K562 (cell line): ENCODE results near the gene NR1D1. TPM values are rescaled to one million over a fixed set of nuclear protein-coding genes. Genes with fewer than 3 reads are reported as not detected.

Experiments used
- C11orf30 ChIP-seq: fragments of 450-650 bp; IDR thresholded peaks from 2 replicates; pipeline ENCODE4 v1.6.1; 2016; ENCODE audit warnings: low read depth, mild to moderate bottlenecking
- CEBPG ChIP-seq, 3 experiments: fragments of 200-800 bp in 1 of 3; sonication (Bioruptor generic) in 1 of 3; sonication (generic) in 1 of 3; formaldehyde crosslinking in 1 of 3; IDR thresholded peaks in 2 of 3; conservative IDR thresholded peaks in 1 of 3; 2 replicates each; pipeline versions ENCODE4 v1.6.1 to v1.8.0; 2016 to 2022; ENCODE audit warnings: missing compliant biosample characterization in 2 of 3, missing genetic modification characterization in 2 of 3, mild to moderate bottlenecking in 1 of 3, missing genetic modification reagents in 1 of 3
- EWSR1 ChIP-seq: fragments of 450-650 bp; IDR thresholded peaks from 2 replicates; pipeline ENCODE4 v1.6.1; 2018; ENCODE audit warnings: borderline replicate concordance, mild to moderate bottlenecking, low read depth, moderate library complexity; ENCODE audit not compliant: partially characterized antibody
- GATAD2B ChIP-seq: fragments of 450-650 bp; IDR thresholded peaks from 2 replicates; pipeline ENCODE4 v1.6.1; 2017; ENCODE audit warnings: mild to moderate bottlenecking, borderline replicate concordance
- MTA3 ChIP-seq: fragments of 450-650 bp; formaldehyde crosslinking; IDR thresholded peaks from 2 replicates; pipeline ENCODE4 v1.6.1; 2017; ENCODE audit warnings: mild to moderate bottlenecking, borderline replicate concordance
- NR4A1 ChIP-seq, 2 experiments: fragments of 250-450 bp in 1 of 2; fragments of 450-650 bp in 1 of 2; sonication (Bioruptor Pico) in 1 of 2; IDR thresholded peaks; 2 replicates each; pipeline versions ENCODE4 v1.4.0 to v1.6.1; 2016 to 2020; ENCODE audit warnings: mild to moderate bottlenecking in 2 of 2, missing compliant biosample characterization in 1 of 2, missing genetic modification characterization in 1 of 2, moderate library complexity in 1 of 2
- STAT5B ChIP-seq: fragments of 250-450 bp; sonication (Bioruptor Pico); IDR thresholded peaks from 2 replicates; pipeline ENCODE4 v1.8.0; 2021; ENCODE audit warnings: mild to moderate bottlenecking, inconsistent platforms
- THRB ChIP-seq: fragments of 450-650 bp; formaldehyde crosslinking; conservative IDR thresholded peaks from 2 replicates; pipeline ENCODE4 v1.4.0; 2022; ENCODE audit warnings: mild to moderate bottlenecking, missing genetic modification characterization
- TSC22D4 ChIP-seq: fragments of 450-650 bp; IDR thresholded peaks from 2 replicates; pipeline ENCODE4 v1.6.1; 2016; ENCODE audit warnings: missing genetic modification characterization, missing biosample characterization, control low read depth
- XRCC3 ChIP-seq: fragments of 450-650 bp; IDR thresholded peaks from 2 replicates; pipeline ENCODE4 v1.6.1; 2017; ENCODE audit warnings: mild to moderate bottlenecking, moderate library complexity
- ZBED1 ChIP-seq: IDR thresholded peaks from 2 replicates; pipeline ENCODE4 v1.6.1; 2014
- ZKSCAN3 ChIP-seq: fragments of 250-450 bp; sonication (Bioruptor Pico); IDR thresholded peaks from 2 replicates; pipeline ENCODE4 v1.4.0; 2020
- ZNF57 ChIP-seq: fragments of 450-650 bp; formaldehyde crosslinking; IDR thresholded peaks from 2 replicates; pipeline ENCODE4 v1.4.0; 2020; ENCODE audit warnings: mild to moderate bottlenecking, moderate library complexity
- polyA plus RNA-seq, 8 experiments: library from polyadenylated mRNA; depleted of rRNA in 4 of 8; stranded (reverse) in 5 of 8; unstranded in 3 of 8; fragments of >200 nt; fragmentation: Nextera tagmentation in 2 of 8; fragmentation: Illumina TruSeq in 1 of 8; extraction: Ambion mirVana in 2 of 8; extraction: Trizol in 1 of 8; gene quantifications; 2 replicates each; pipeline versions ENCODE4 v1.2.1 to v1.2.3, GENCODE V29; 2011 to 2014; ENCODE audit warnings: inconsistent platforms in 1 of 8, missing spikeins in 1 of 8
- total RNA-seq, 7 experiments: library from RNA; depleted of rRNA in 6 of 7; stranded (reverse); fragments of >200 nt in 6 of 7; fragmentation: Illumina TruSeq in 2 of 7; extraction: Trizol in 2 of 7; gene quantifications; 2 replicates each; pipeline versions ENCODE4 v1.2.1 to v1.2.3, GENCODE V29; 2011 to 2021; ENCODE audit warnings: low replicate concordance in 1 of 7
- TF ChIP-seq, protein P1 (sequence below): sonication (generic); formaldehyde crosslinking; IDR thresholded peaks from 2 replicates; pipeline ENCODE4 v1.4.0; 2020; ENCODE audit warnings: mild to moderate bottlenecking, missing genetic modification reagents
- TF ChIP-seq, protein P2 (sequence below): fragments of 250-450 bp; sonication (Bioruptor Pico); IDR thresholded peaks from 2 replicates; pipeline ENCODE4 v1.5.0; 2021

Gene NR1D1
- total and polyA plus RNA-seq, 9 of the 15 experiments (the other 6 are each of a cell fraction or from before 2014, with no cell fraction given): 0.25 to 7.7 (median 0.65) TPM

- TF ChIP-seq, protein P1, sequence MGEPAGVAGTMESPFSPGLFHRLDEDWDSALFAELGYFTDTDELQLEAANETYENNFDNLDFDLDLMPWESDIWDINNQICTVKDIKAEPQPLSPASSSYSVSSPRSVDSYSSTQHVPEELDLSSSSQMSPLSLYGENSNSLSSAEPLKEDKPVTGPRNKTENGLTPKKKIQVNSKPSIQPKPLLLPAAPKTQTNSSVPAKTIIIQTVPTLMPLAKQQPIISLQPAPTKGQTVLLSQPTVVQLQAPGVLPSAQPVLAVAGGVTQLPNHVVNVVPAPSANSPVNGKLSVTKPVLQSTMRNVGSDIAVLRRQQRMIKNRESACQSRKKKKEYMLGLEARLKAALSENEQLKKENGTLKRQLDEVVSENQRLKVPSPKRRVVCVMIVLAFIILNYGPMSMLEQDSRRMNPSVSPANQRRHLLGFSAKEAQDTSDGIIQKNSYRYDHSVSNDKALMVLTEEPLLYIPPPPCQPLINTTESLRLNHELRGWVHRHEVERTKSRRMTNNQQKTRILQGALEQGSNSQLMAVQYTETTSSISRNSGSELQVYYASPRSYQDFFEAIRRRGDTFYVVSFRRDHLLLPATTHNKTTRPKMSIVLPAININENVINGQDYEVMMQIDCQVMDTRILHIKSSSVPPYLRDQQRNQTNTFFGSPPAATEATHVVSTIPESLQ (CRISPR knock-in tag): peak; percentile 86; the same call in 1 of the 2 replicates
- no peak for TF ChIP-seq NR4A1 (CRISPR knock-in tag; IDR thresholded peaks at IDR 0.05)
- TF ChIP-seq NR4A1 (tag; IDR thresholded peaks at IDR 0.05): no peak
- no peak for TF ChIP-seq EWSR1
- TF ChIP-seq XRCC3: no peak
- no peak for TF ChIP-seq TSC22D4
- TF ChIP-seq MTA3: peak; percentile 14; the same call in 1 of the 2 replicates
- TF ChIP-seq STAT5B: no peak
- TF ChIP-seq ZNF57: no peak
- TF ChIP-seq THRB: no peak
- no peak for TF ChIP-seq CEBPG (CRISPR knock-in tag; IDR thresholded peaks at IDR 0.05)
- TF ChIP-seq CEBPG (tag; conservative IDR thresholded peaks at IDR 0.05 in 1 of 2, IDR thresholded peaks at IDR 0.05 in 1 of 2): no peak
- no peak for TF ChIP-seq ZBED1
- TF ChIP-seq, protein P2, sequence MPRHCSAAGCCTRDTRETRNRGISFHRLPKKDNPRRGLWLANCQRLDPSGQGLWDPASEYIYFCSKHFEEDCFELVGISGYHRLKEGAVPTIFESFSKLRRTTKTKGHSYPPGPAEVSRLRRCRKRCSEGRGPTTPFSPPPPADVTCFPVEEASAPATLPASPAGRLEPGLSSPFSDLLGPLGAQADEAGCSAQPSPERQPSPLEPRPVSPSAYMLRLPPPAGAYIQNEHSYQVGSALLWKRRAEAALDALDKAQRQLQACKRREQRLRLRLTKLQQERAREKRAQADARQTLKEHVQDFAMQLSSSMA (CRISPR knock-in tag): no peak
- TF ChIP-seq GATAD2B: no peak
- no peak for TF ChIP-seq ZKSCAN3 (CRISPR knock-in tag)
- peak; percentile 55; the same call in 1 of the 2 replicates for TF ChIP-seq C11orf30
Measured at GRCh38 chr17:40100669-40101366, 429 bp upstream of the NR1D1 start (continued).
